GM18505 (cell line): Measurements from ENCODE around the gene SLIRP.
"Not testable (repeated sequence)": the region's sequence is repeated elsewhere in the genome, so short reads cannot be mapped to it uniquely, and the experiment has no call there.

ENCODE experiments used
- ATAC-seq: cut with Tn5 transposase; IDR thresholded peaks from one replicate; pipeline ENCODE4 v1.9.1; 2021; ENCODE audit not compliant: unreplicated experiment
- POLR2A ChIP-seq: IDR thresholded peaks from 4 replicates; pipeline ENCODE4 v1.6.1; 2011; ENCODE audit warnings: borderline replicate concordance; ENCODE audit not compliant: insufficient read depth, insufficient read length; ENCODE audit errors: extremely low read depth

SLIRP gene

GRCh38 chr14:77707724-77708408 is at the start of gene SLIRP, which contains the start of gene ALKBH1:
Gene SLIRP, plus strand, starts transcription at chr14:77708103. Its CDS starts 9 bp downstream, at chr14:77708112.
Gene ALKBH1, minus strand, starts transcription at chr14:77708023. Its CDS starts 19 bp downstream, at chr14:77708004.
- peak; percentile 94 for ATAC-seq
- TF ChIP-seq POLR2A: peak; percentile 97

- TF ChIP-seq POLR2A: no peak
- ATAC-seq: no peak
These were observed 48.1 kb upstream of the SLIRP start for GRCh38 chr14:77659831-77660230.

GRCh38 chr14:77660754-77661153 is 47.1 kb upstream of the SLIRP start:
- no peak for ATAC-seq
- TF ChIP-seq POLR2A: no peak

GRCh38 chr14:77661562-77661961 is 46.3 kb upstream of the SLIRP start:
- ATAC-seq: not testable (repeated sequence)

GRCh38 chr14:77663293-77663692 is 44.6 kb upstream of the SLIRP start:
- no peak for ATAC-seq
- TF ChIP-seq POLR2A: no peak

GRCh38 chr14:77667331-77667730 is 40.6 kb upstream of the SLIRP start:
- no peak for ATAC-seq
- TF ChIP-seq POLR2A: no peak

GRCh38 chr14:77673193-77673592 is 34.7 kb upstream of the SLIRP start:
- no peak for ATAC-seq
- TF ChIP-seq POLR2A: no peak

- ATAC-seq: no peak
- no peak for TF ChIP-seq POLR2A
These were observed 33.0 kb upstream of the SLIRP start for GRCh38 chr14:77674931-77675330.

GRCh38 chr14:77681196-77682157 is 26.4 kb upstream of the SLIRP start:
- TF ChIP-seq POLR2A: no peak
- ATAC-seq: no peak

- no peak for ATAC-seq
- no peak for TF ChIP-seq POLR2A
These were observed 25.7 kb upstream of the SLIRP start for GRCh38 chr14:77682158-77682553.

- no peak for ATAC-seq
- no peak for TF ChIP-seq POLR2A
These were observed 16.6 kb upstream of the SLIRP start for GRCh38 chr14:77691259-77691658.

- TF ChIP-seq POLR2A: no peak
- peak; percentile 28 for ATAC-seq
These were observed 564 bp upstream of the SLIRP start for GRCh38 chr14:77707355-77707723.

- no peak for ATAC-seq
- no peak for TF ChIP-seq POLR2A
These were observed 846 bp downstream of the SLIRP start for GRCh38 chr14:77708749-77709148.

GRCh38 chr14:77709412-77709811 is 1.5 kb downstream of the SLIRP start:
- ATAC-seq: no peak
- TF ChIP-seq POLR2A: no peak

- ATAC-seq: no peak
These were observed 2.5 kb downstream of the SLIRP start for GRCh38 chr14:77710364-77710763.

GRCh38 chr14:77714926-77715325 is 7.0 kb downstream of the SLIRP start:
- TF ChIP-seq POLR2A: no peak
- ATAC-seq: no peak

More at GRCh38 chr14:77710364-77710763, 2.5 kb downstream of the SLIRP start:
- TF ChIP-seq POLR2A: no peak
